ENCODE data around the gene TMPRSS13.
"Not testable (repeated sequence)": the region's sequence is repeated elsewhere in the genome, so short reads cannot be mapped to it uniquely, and the experiment has no call there.

The TMPRSS13 gene

DNA sequence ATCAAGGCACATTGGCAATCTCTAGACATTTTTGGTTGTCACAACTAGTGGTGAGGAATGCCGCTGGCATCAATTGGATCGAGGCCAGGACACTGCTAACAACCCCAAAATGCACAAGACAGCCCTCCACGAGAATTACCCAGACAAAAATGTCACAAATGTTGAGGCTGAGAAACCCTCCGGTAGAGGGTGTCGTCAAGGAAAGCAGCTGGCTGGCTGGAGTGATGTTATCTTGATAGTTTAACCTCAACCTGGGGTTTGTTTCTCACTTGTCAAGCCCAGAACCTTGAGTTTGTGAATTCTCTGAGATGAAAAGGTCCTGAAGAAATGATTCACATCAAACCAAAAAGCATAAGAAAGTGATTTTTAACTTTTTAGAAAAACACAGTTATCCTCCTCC, 21.1 kb upstream of the TMPRSS13 start:
- peak; percentile 13 to 40 for DNase-seq

DNA sequence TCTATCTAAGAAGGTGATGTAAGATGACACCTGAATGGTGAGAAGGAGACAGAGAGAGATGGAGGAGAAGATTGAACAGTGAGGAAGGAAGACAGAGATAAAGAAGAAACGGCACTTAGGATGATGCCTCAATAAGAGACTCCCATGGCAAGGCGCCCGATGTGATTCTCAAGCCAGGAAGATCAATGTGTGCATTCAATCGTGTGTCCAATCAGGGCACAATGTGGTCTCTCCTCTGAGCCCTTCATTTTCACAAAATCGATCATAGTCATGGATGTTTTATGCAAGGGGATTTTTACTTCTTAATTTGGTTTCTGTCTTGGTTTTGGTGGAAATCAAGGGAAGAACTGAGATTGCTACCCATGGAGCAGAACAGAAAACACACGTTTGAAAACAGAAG, 19.9 kb upstream of the TMPRSS13 start:
- no peak for DNase-seq

DNA sequence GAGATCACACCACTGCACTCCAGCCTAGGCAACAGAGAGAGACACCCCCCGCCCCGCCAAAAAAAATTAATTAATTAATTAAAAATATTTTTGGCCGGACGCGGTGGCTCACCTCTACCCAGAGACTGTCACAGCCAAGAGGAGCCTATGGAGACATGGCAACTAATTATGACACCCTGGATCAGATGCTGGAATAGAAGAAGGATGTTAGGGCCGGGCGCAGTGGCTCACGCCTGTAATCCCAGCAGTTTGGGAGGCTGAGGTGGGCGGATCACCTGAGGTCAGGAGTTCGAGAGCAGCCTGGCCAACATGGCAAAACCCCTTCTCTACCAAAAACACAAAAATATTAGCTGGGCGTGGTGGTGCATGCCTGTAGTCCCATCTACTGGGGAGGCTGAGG, 19.3 kb upstream of the TMPRSS13 start:
- not testable (repeated sequence) for DNase-seq

DNA sequence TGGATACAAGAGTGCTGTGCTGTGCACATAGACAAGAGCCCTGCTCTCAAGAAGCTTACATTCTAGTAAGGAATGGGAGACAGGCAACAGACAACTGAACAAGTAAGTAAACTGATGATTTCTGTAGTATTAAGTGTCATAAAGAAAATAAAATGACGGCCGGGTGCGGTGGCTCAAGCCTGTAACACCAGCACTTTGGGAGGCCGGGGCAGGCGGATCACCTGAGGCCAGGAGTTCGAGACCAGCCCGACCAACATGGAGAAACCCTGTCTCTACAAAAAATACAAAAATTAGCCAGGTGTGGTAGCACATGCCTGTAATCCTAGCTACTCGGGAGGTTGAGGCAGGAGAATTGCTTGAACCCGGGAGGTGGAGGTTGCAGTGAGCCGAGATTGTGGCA, 18.5 kb upstream of the TMPRSS13 start:
- not testable (repeated sequence) for DNase-seq

DNA sequence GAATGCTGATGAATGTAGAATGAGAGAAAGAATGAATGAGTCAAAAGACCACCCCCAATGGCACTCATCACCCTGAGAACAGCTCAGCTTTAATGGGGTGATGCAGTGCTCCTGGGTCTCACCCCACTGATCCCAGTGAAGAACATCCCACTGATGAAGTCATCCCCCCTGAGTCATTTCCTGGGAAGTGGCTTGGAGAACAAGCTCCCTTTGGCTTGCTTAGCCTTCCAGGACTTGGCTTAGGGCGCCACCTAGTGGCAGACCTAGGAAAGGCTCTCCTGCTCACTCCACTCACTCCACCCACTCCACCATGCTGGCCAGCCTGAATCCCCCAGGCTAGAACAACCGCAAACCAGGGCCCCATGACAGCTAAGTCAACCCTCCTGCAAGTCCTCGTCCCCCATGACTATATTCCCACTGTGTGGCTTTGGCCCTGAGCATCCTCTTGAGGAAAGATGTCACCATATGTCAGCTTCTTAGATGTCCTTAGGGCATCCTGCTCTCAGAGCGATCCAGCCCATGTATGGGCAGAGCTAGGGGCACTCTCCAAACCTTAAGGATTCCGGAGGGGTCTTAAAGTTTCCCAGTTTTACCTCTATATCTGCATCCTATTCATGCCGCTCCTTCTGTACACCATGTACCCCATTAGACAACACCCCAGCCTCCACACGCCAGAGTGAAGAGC, 17.8 kb upstream of the TMPRSS13 start:
- peak; percentile 91 to 98 for DNase-seq

DNA sequence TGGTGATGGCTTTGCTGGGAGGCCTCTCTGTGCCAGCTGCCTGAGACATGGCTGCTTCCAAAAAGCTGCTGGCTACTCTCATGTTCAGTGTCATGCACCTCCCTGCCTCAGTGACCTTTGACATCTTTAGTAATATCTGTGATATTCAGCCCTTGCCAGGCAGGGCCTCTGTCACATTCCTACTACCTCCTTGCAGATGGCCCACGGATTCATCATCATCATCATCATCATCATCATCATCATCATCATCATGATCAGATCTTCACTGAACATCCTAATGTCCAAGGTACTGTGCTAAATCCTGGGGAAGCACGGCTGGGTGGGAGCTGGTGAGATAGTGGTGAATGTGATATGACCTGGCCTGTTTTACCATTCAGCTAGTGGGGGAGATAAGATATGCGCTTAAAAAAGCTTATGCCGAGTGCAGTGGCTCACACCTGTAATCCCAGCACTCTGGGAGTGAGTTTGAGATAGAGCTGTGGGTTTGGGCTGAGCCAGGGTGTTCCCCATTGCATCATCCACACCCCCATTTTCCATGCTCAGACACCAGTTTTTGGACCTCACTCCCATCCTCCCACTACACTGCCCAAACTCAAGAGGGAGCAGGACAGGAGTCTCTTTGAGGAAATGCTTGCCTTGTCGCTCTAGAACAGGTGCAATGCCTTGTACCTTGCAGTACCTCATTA, 17.1 kb upstream of the TMPRSS13 start:
- no peak for DNase-seq

DNA sequence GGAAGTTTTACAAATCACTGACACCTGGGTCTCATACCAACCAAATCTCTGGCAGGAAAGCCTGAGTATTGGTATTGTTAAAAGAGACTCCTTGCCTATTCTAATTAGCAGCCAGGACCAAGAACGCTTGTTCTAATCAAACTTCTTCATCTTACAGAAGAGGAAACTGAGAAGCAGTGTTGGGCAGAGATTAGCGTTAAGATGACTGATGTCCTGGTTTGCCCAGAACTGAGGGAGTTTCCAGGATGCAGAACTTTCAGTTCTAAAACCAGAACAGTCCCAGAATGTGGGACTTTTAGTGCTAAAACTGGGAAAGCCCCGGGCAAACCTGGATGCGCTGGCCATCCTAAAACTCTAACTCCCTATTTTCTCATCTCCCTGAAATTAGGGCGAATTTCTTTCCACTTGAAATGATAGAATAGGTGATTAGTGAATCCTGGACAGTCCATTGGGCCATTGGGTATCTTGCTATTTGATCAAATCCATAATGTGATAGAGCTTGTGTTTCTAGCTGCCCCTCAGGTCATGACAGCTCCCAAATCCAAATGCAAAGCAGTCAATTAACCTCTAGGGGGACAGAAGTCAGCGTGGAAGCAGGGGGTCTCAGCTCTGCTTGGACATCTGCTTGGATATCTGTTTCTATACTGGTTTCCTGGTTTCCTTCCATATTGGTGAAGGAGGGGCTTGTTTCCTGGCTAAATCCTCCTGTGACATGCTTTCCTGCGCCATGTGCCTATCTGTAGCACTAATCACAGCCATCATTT, 16.0 kb upstream of the TMPRSS13 start:
- no peak for DNase-seq

DNA sequence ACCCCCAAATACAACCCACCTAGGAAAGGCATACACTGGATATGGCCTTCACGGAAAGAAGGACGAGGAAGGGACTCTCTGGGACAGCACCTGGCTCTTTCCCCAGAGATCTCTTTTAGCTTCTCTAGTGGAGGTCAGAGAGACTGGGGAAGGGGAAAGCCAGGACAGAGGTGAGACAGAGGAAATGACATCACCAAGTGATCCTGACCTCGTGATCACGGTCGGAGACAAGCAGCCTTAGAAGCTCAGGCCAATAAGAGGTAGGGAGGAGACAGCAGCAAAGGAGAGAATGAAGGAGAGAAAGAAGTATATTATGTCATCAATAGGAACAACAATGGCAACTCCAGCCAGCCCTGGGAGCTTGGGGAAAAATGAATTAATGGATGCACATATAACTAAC, 15.4 kb upstream of the TMPRSS13 start:
- no peak for DNase-seq

DNA sequence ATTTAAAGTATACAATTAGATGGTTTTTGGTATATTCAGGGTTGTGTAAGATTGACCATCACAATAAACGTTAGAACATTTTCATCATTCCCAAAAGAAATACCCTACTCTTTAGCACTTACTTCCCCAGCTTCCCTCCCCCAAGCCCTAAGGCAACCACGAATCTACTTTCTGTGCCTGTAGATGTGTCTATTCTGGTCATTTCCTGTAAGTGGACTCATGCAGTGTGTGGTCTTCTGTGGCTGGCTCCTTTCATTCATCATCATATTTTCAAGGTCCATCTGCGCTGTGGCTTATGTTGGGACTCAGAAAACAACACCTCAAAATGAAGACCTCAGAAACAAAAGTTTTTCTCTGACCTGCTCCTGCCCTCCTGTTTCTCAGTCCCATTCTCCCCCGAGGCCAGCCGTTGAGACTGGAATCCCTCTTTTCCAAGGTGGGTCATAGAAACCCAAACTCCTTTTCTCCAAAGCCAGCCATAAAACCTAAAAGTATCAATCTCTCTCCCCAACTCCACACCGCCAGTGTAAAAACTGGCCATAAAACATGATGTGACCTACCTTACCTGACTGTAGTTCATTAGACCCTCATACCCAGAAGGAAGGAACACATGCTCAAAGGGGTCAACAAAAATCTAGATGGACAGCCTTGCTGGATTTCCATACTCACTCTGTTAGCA, 12.9 kb upstream of the TMPRSS13 start:
- no peak for DNase-seq

DNA sequence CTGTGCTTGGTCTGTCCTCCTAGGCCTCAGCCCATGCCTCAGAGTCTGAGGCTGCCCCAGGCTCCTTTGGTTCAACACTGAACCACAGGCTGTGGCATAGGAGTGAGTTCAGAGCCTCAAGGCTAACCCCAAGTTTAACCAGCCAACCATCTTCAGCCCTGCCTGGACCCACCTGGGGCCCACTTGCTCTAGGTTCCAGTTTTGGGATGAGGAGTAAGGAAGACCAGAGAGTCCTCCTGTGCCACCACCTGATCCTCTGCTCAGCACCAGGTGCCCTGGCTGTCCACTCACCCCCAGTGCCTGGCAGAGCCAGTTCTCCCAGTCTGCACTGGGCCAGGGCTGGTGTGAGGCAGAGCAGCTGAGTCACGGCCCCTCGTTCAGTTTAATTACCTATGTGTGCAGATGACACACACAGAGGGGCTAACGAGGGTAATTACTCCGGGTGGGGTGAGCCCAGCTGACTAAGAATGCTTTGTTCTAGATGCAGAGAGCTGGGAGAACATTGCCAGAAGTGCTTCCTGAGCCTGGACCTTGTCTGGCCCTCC, 12.0 kb upstream of the TMPRSS13 start:
- no peak for DNase-seq

DNA sequence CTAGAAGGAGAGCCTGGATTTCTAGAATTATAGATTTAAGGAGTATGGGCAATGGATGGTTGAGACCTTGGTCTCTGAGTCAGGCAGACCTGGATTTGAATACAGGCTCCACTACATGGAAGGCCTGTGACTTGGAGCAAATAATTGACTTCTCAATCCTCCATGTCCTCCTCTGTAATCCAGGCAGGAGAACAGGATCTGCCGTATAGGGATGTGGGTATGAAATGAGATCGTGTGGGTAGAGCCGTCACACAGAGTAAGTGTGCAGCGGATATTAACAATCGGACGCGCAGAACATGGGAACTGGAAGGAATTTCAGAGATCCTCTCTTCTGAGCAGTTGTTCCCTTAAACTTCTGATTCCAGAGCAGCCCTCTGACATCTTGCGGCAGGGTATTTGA, 11.5 kb upstream of the TMPRSS13 start:
- no peak for DNase-seq

DNA sequence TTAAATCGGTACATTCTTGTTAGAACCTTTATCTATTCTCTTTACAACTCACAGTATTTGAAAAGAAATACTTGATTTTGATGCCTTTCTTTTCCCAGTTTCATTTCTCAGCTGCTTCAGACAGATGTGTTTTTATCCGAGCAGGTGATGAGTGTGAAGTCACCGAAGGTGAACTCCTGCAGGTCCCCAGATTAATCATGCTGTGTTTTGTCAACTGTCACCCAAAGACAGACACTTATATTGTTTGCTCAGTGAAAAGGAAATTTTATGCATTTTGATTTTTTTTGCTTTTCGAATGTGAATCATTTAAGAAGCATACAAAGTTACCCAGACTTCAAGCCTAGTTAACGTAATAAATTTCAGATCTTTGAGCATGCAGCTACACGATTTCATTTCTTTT, 7.8 kb upstream of the TMPRSS13 start:
- DNase-seq, result no peak

DNA sequence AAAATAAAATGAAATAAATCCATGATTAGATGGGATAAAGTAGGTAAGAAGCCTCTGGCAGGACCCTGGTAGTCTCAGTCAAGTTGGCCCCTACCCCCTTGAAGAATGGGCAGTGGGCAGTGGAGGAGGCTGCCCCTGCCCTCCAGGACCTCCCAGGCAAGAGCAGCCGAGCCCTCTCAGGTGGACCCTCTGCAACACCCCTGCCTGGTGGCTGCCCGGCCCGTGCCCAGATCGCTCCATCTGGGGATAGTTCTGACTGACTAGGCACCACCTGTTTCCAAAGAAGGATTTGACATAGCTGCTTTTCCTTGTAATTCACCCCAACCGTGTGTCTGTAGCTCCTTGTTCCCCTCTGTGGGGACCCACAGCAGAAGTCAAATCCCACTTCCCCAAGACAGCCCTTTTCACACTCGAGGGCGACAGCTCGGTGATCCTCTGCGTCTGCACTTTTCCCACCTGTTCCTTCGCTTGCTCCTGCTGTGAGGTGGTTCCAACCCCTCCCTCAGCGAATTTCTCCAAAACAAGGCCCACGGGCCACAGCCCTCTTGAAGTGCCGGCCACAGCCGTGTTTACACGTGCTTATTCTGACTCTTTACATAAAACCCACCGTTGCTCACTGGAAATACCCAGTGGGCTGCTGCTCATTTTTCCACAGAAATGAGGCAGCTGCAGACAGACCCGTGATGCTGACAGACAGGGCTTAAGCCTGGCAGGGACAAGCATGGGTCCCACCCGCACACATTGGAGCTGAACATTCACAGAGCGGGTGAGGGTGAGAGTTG, 5.5 kb upstream of the TMPRSS13 start:
- DNase-seq, result no peak

DNA sequence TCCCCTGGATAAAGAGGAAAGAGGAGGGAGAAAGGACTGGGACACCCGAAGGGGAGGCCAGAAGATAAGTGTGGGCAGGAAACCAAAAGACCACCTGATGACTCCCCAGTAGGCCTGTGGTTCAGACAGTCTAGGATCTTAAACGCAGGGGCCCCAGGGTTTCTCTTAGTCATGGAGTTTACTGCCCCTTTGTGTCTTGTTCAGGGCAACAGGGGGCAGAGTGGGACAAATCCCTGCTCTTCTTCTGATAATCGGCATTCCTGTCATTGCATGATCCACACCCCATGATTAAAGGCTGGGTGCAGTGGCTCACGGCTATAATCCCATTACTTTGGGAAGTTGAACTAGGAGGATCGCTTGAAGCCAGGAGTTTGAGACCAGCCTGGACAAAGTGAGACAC, 4.7 kb upstream of the TMPRSS13 start:
- no peak for DNase-seq

DNA sequence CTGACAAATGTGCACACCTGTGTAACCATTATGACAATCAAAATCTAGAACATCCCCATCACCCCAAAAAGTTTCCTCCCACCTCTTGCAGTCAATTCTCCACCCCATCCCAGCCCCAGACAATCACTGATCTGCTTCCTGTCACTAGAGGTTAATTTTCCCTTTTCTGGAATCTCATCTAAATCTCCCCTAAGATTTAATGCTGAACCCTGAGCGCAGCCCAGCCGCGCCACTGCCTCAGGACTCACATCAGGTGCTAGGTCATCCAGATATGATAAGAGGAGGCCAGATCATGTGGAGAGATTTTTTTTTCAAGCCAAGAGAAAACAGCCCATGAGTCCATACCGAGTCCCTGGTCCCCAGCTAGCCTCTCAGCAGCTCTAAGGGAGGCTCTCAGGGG, 4.3 kb upstream of the TMPRSS13 start:
- DNase-seq, result no peak

DNA sequence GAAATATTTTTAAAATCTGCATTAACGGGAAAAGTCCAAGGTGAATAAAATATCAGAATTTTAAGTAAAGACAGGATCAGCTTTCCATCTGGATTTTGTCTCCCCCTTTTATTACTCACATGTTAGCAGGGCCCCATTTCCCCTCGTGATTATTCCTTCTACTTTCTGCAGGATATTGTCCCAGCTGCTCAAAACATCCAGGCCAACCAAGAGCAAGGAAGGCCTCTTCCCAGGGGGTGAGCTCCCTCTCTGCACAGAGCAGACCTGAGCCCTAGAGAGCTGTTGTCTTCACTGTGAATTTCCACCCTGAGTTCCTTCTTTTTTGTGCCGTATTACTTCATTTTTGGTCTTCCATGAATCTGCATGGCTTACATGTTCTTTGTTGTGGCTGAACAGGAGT, 3.7 kb upstream of the TMPRSS13 start:
- DNase-seq, result no peak

DNA sequence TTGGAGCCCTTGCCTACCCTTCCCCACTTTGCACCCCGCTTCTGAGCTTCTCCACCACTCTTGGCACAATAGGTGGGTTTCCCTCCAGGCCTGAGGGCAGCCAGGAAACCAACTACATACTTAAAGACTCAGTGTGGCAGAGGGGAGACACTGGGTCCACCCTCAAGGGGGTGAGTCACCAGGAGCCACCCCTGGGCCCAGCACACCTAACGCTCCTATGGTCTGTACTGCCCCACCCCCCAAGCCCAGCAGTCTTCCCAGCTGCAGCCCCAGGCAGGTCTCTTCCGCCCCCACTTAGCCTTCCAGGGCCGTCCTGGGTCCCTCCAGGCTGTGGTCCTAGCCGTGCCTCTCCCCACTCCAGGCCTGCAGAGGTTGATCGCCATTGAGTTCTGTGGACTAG, 3.2 kb upstream of the TMPRSS13 start:
- DNase-seq, result no peak

DNA sequence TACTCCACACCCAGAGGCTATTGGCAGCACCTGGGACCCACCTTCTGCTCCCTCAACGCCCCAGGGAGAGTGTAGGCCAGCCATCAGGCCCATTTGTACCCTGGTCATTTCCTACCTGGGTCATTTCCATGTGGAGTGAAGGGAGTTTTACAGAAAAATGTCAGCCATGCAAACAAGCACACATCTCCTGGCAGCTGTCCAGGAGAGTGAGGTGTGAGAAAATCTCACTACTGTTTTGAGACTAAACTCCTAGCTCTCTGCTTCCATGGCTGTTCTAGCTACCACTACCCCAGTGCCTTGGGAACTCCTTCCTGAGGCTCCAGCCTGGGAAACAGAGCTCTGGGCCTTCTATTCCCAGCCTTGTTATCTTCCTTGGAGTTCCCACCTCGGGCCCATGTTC, 2.8 kb upstream of the TMPRSS13 start:
- DNase-seq, result peak in 1 of 2 experiments; percentile 56

DNA sequence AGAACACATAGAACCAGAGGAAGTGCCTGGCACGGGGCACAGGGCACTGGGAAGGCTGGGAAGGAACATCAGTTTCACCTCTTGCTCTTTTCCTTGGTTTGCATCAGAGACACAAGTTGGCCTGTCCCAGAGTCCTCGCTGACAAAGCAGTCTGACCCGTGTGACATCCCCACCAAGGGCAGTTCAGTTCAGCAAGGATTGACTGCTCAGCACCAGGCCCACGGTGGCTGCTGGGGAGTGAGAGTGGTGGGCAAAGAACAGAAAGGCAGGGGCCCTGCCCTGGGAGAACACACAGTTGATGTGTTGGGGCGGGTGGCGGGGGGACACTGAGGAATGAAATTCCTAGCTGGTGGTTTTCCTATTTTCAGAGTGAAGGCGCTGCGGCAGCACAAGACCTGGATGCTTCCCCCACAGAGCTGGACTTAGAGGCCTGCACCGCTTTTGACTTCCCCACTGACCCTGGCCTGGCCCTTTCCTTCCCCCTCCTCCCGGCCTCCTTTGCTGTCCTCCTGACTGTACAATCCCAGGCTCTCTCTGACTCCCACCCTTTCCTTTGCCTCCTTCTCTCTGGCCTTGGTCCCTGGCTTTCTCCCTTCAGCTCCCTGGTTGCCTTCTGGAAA, 2.2 kb upstream of the TMPRSS13 start:
- no peak for DNase-seq

DNA sequence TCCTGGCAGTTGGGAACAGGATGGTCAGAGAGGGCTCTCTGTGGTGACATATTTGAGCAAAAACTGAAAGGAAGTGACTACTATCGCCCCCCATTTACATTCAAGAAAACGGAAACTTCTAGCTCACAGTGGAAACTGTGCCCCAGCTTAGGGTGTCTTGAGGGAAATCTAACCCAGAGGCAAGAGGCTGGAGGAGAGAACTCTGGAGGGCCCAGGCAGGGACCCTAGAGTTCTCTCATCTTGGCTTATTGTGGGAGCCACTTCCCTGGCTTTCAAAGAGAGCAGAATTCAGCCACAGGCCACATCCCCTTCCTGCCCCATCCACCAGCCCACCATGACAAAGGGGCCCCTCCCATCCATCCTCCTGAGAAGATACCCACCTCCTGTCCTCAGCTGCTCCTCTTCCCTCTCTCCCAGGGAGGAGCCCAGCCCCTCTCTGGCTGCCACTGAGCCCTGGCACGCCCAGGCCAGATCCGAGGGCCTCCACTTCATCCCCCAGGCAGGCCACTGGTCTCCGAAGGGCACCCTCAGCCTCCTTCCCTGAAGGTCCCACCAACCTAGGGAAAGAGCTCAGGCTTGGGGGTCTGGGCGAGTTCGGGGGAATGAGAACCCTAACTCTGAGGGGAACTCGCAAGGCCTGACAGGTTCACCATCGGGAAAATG, 1.6 kb upstream of the TMPRSS13 start:
- no peak for DNase-seq

DNA sequence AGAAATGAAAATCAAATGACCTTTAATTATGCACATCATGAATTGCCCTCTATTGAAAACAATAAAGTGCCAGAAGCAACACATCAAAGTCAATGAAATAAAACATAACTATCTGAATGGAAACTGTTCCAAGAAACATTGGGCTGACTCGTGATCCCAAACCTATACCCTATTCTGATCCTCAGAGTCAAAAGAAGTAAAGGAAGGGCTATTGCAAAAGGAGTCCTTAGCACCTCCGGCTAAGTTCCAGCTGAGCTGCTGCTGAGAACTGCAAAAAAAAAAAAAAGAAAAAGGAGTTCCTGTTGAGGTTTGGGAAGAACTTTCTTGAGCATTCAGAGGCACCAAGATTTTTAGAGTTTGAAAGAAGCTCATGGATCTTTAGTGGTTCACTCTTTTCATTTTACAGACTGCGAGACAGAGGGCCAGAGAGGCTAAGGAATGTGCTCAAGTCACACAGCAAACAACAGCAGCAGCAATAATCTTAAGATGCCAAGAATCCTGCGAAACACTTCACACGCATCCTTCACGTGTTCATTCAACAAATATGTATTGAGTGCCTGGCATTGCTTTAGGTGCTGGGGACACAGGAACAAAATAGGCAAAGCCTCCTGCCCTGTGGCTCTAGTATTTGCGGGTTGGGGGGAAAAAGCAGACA, 841 bp upstream of the TMPRSS13 start:
- DNase-seq, result no peak

Measured in NCI-H526 (cell line).